RWPE2 (cell line): ENCODE data around the gene KIAA0319L.

Source experiments
- ATAC-seq: fragments of 200-7000 bp; cut with Tn5 transposase; 3 replicates; pipeline ENCODE4 v1.9.1; 2021; ENCODE audit warnings: low read depth
- DNase-seq: peaks from one replicate; pipeline ENCODE4 v3.0.0-alpha.2; 2020; ENCODE audit warnings: low spot score
- H3K27ac ChIP-seq: fragments of 450-650 bp; 2 replicates; pipeline ENCODE4 v1.5.1; 2017; ENCODE audit warnings: mild to moderate bottlenecking; ENCODE audit not compliant: poor library complexity, severe bottlenecking
- H3K27me3 ChIP-seq: fragments of 250-450 bp; sonication (Bioruptor Pico); 2 replicates; pipeline ENCODE4 v1.5.1; 2021; ENCODE audit warnings: mild to moderate bottlenecking, moderate library complexity; ENCODE audit not compliant: insufficient read depth, poor library complexity, severe bottlenecking
- H3K36me3 ChIP-seq: fragments of 250-450 bp; sonication (Bioruptor Pico); 2 replicates; pipeline ENCODE4 v1.5.1; 2020; ENCODE audit warnings: low read depth, mild to moderate bottlenecking, moderate library complexity
- H3K4me1 ChIP-seq: fragments of 250-450 bp; sonication (Bioruptor Pico); 2 replicates; pipeline ENCODE4 v1.5.1; 2021; ENCODE audit warnings: mild to moderate bottlenecking, moderate library complexity; ENCODE audit not compliant: insufficient read depth, poor library complexity, severe bottlenecking
- H3K4me3 ChIP-seq: fragments of 250-450 bp; sonication (Bioruptor Pico); 2 replicates; pipeline ENCODE4 v1.5.1; 2021; ENCODE audit warnings: mild to moderate bottlenecking, moderate library complexity; ENCODE audit not compliant: severe bottlenecking
- H3K9me3 ChIP-seq: fragments of 250-450 bp; sonication (Bioruptor Pico); 2 replicates; pipeline ENCODE4 v1.5.1; 2021; ENCODE audit warnings: mild to moderate bottlenecking, moderate library complexity; ENCODE audit not compliant: severe bottlenecking
- TF ChIP-seq, protein P1 (sequence below): fragments of 450-650 bp; IDR thresholded peaks from one replicate; pipeline ENCODE4 v1.5.1; 2017; ENCODE audit warnings: mild to moderate bottlenecking, moderate library complexity; ENCODE audit not compliant: poor library complexity, severe bottlenecking

The KIAA0319L gene

GRCh38 chr1:35576061-35576765 lies 19.0 kb upstream of the KIAA0319L start:
- Histone ChIP-seq H3K9me3 (no peaks in the 10 kb centered on the region), H3K27me3 (no peaks in the 10 kb centered on the region), H3K27ac (no peak overlapping the region), H3K4me3 (no peak overlapping the region), H3K4me1 (no peaks in the 10 kb centered on the region), H3K36me3 (no peaks in the 10 kb centered on the region)
- ATAC-seq (no peak), DNase-seq (no peak)
- TF ChIP-seq, protein P1, sequence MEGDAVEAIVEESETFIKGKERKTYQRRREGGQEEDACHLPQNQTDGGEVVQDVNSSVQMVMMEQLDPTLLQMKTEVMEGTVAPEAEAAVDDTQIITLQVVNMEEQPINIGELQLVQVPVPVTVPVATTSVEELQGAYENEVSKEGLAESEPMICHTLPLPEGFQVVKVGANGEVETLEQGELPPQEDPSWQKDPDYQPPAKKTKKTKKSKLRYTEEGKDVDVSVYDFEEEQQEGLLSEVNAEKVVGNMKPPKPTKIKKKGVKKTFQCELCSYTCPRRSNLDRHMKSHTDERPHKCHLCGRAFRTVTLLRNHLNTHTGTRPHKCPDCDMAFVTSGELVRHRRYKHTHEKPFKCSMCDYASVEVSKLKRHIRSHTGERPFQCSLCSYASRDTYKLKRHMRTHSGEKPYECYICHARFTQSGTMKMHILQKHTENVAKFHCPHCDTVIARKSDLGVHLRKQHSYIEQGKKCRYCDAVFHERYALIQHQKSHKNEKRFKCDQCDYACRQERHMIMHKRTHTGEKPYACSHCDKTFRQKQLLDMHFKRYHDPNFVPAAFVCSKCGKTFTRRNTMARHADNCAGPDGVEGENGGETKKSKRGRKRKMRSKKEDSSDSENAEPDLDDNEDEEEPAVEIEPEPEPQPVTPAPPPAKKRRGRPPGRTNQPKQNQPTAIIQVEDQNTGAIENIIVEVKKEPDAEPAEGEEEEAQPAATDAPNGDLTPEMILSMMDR, result no peak

DNA sequence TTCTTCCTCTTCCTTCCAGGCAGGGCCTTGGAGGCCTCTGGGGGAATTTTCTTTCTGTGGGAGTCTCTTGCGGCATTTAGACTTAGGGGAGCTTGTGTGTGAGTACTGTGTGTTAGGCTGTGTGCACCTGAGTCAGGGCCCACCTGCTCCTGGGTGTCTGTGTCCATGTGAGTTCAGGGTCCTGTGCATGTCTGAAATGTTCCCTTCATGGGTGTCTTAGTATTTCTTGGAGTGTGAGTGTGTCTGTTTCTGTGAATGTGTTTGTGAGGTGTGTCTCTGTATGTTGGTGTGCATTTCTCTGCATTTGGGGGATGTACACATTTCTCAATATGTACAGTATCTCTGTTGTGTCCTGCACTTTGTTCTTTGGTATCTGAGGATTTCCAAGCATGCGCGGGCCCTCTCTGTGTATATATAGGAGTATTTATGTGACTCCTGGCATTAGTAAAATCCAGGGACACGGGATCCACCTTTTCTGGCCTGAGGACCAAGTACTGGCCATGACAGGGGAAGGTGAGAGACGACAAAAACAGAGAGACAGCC lies 18.3 kb upstream of the KIAA0319L start:
- ATAC-seq (no peak), DNase-seq (no peak)
- Histone ChIP-seq H3K4me3 (no peak overlapping the region), H3K4me1 (no peaks in the 10 kb centered on the region), H3K27me3 (no peaks in the 10 kb centered on the region), H3K9me3 (no peaks in the 10 kb centered on the region), H3K27ac (no peak overlapping the region), H3K36me3 (no peaks in the 10 kb centered on the region)
- TF ChIP-seq, protein P1, result no peak

DNA sequence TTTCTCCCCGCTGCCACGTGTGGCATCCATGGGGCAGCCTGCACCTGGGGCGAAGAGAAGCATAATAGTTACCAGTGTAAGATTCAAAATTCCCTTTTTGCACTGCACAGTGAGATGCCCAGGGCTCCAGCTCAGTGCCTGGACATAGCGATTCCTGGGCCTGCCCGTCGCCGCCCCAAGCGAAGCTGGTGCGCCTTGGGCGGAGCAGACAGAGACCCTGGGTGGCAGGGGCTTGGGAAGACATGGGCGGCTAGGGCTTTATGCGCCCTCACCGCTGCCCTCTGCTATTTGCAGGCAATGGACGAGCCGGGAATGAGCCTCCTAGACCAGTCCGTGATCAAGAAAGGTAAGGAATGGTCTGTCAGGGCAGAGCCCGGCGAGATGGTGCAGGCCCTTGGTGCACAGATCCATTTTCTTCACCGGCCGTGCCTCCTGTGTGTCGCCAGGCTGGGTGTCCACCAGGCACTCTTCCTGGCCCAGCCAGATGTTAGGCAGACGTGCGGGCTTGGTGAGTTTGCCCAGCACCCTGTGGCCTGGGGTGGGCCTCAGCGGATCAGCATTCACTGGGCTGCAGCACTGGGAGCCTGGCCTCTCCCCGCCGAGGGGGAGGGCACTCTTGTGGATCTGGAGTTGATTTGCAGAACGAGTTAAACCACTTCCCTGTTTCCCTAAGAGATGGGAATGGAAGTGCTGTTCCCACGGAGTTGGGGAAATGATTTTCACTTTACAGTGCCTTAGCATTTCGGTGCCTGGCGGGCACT lies 17.6 kb upstream of the KIAA0319L start:
- no peaks in the 10 kb centered on the region for H3K36me3 ChIP-seq
- H3K4me3 ChIP-seq, result no peak overlapping the region
- H3K27me3 ChIP-seq, result no peaks in the 10 kb centered on the region
- TF ChIP-seq, protein P1, result no peak
- H3K4me1 ChIP-seq, result no peaks in the 10 kb centered on the region
- ATAC-seq, result no peak
- no peak for DNase-seq
- H3K9me3 ChIP-seq, result no peaks in the 10 kb centered on the region
- H3K27ac ChIP-seq, result no peak overlapping the region

- no peaks in the 10 kb centered on the region for H3K36me3 ChIP-seq
- H3K27me3 ChIP-seq, result no peaks in the 10 kb centered on the region
- H3K4me3 ChIP-seq, result no peak overlapping the region
- no peaks in the 10 kb centered on the region for H3K4me1 ChIP-seq
- ATAC-seq (no peak), DNase-seq (no peak)
- no peak overlapping the region for H3K27ac ChIP-seq
- TF ChIP-seq, protein P1, result no peak
- no peaks in the 10 kb centered on the region for H3K9me3 ChIP-seq
These were observed 17.0 kb upstream of the KIAA0319L start for GRCh38 chr1:35574125-35574654.
